ENCODE measurements around the gene HASPIN.

GRCh38 chr17:3682033-3682432 is 41.7 kb upstream of the HASPIN start:
- TF ChIP-seq CTCF (IDR thresholded peaks at IDR 0.05; ENCODE audit: borderline replicate concordance, extremely low read depth, low read length, poor library complexity, severe bottlenecking): no peak
- no peak for TF ChIP-seq EZH2 (IDR thresholded peaks at IDR 0.05; ENCODE audit: borderline replicate concordance, low read depth, low read length, severe bottlenecking)
